Measurements from ENCODE around the gene CD79B.

Gene CD79B

DNA sequence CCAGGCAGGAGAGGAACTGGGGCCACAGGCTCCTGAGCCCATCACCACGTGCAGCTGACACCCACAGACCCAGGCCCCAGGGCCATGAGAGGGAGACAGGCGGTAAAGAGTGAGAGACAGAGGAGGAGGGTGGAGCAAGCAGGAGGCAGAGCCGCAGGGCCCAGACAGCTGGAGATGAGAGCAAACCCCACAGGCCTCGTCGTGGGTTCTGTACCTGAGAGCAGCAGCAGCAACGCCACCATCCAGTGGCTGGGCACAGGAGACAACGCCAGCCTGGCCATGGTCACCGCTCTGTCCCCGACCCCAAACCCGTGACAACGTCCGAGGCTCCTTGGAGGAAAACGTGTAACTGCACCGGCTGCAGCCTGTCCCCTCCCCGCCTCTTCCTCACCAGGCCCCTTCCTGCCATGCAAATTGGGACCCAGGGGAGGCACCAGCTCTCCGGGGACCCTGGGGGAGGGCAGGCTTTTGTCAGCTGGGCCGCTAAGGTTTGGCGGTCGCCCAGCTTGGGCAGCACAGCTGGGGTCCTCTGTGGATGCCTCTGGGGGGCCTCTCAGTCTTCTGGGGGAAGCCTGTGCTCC lies at the start of gene CD79B:
TSS of gene CD79B (minus strand) at position 351 of the 581 bp plus-strand sequence. CDS start at position 281, 70 bp downstream.
- DNase-seq (ENCODE audit: low read depth): no peak

DNA sequence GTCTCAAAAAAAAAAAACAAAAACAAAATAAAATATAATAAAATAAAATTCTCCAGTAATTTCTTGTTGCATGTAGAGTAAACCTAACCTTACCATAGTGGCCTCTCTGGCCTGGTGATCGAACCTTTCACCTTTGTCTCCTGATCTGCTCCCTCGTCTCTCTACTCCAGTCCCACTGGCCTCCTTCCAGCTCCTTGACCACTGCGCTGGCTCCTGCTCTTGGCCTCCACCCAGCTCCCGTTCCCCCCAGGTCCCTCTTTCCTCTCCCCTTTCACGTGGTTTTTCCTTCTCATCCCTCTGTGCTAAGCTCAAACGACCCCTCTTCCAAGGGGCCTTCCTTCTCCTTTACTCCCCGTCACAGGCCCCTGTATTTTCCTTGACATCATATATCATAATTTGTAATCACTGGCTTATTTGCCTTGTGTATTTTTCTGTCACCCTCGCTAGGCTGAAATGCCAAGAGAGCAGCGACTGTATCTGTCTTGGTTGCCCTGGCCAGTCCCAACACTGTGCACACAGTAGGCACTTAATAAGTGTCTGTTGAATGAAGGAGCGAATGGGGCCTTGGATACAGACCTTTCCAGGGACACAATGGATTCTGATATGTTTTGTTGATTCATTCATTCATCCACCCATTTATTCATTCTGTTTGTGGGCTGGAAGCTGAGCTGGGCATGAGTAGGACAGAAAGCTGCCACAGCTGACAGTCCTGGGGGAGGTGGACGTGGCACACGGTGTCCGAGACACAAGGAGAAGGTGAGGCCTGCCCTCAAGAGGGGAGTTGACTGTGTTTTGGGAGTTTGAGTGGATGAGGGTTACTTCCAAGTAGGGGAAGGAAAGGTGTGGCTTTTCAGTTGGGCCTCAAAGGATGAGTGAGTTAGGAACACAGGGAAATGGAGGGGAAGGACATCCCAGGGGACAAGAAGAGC lies 46.4 kb upstream of the CD79B start:
- no peak for DNase-seq (ENCODE audit: low read depth)

DNA sequence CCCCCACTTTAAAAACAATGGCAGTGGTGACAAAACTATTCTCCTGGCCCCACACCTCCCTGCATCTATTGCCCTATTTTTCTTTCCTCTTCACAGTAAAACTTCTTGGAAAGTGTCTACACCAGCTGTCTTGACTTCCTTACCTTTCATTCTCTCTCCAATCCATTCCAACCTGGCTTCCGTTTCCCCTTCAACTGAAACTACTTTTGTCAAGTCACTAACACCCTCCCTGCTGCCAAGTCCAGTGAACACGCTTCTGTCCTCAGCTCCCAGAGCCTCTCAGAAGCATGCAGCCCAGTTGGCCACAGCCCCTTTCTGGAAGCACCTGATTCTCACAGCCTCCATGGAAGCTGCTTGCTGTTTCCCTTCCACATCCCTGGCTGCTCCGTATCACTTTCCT lies 44.6 kb upstream of the CD79B start:
- DNase-seq (ENCODE audit: low read depth): no peak

DNA sequence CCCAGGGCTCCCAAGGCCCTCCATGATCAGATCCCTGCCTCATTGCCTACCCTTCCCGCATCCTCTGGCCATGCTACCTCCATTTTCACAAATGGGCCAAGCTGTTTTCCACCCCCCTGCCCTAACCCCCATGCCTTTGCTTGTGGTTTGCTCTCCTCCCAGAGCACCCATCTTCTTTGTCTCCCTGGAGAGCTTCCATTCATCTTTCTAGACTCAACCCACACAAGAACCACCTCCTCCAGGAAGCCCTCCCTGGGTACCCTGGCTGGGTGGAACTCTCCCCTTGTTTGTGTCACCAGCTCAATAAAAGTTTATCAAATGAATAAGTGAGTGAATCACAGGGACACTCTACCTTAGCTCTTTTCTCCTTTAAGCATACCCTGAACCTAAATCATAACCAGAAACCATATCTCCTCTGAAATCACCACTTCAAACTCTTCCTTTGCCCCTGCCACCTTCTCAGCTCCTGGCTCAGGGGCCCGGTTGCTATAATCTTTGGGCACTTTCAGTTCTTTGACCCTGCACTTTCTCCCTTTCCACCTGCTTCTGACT lies 43.5 kb upstream of the CD79B start:
- DNase-seq (ENCODE audit: low read depth): no peak

DNA sequence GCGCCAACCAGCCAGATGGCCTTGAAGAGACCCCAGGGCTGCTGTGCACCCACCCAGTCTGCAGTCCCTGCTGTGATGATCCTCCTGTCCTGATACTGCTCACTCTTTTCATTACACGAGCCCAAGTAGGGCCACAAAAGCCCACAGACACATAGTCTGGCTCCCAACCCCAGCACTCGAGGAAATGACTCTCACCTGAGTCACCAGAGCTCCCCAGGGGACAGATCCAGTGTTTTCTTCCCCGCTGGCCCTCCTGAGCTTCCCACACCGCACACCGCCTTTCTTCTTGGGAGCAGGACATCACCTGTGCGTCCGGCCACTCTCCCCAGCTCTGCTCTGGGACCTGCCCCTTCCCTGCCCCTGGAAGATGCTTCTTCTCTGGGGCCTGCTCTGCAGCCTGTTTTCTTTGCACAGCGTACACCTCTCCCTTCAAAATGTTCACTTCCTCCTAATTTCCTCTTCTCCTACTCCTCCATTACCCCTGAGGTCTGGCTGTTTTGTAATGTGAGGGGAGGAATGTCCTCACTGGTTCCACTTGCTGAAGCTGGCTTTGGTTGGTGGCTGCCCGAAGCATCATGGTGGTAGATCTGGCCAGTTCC lies 42.6 kb upstream of the CD79B start:
- no peak for DNase-seq (ENCODE audit: low read depth)

DNA sequence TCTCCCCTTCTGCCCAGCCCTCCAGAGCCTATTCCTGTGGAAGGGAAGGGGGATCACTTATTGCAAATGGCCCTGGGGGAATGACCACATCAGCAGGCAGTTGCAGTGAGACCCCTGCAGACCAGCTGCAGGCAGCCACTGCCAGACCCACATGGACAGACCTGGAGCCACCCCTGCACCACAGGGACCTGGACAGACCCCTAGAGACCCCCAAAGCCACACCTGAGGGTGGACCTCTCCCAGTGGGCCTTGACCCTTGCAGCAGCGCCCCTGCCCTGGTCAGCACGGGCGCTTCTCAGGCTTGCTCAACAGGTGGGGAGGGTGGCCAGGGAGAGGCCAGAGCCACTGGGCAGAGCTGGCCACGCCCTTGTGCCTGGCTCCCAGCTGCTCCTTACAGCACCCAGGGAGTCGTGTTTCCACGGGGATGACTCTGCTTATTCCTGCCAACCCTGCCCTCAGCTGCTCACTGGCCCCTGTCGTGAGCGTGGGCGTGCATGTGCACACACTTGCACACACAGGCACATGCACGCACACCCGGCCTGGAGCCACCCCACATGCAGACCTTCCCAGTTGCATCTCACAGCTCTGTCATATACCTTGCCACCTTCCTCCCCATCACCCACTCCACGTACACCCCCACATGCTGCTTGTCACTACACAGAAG lies 41.9 kb upstream of the CD79B start:
- no peak for DNase-seq (ENCODE audit: low read depth)

DNA sequence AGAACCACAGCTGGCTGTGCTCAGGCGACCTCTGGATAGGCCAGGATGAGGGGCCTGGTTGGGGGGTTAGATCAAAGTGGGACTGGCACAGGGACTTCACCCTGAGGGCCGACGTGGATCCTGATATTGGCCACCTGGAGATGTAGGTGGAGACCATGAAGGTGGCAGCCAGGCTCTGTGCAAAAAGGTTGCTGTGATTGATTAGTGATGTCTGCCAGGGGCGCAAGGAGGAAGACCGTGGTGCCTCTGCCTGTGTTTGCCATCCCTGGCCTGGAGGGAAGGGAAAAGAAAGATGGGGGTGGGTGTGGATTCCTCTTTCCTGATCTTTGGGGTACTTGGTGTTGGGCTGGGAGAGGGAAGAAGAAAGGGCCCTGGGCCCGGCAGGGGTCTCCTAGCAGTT lies 41.1 kb upstream of the CD79B start:
- DNase-seq (ENCODE audit: low read depth): no peak

DNA sequence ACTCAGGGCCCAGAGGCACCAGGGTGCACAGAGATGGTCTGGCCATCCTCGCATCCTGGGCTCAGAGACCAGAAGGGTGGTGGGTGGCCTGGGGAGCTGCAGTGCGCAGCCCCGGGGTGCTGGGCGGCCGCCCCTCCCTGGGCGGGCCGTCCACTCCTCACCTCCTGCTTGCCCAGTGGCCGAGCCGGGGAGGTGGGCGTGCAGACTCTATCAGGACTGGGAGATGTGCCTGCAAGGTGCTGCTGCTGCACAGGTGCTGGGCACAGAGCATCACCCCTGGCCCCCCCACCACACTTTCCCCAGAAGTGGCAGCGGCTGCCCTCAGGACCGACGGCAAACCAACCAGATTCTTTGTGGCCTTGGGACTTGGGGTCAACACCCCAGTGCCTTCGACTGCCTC lies 40.7 kb upstream of the CD79B start, which contains the start of gene SCN4A:
TSS of gene SCN4A (minus strand) at position 123 of the 400 bp plus-strand sequence. CDS start at position 46, 77 bp downstream.
- DNase-seq (ENCODE audit: low read depth): no peak

DNA sequence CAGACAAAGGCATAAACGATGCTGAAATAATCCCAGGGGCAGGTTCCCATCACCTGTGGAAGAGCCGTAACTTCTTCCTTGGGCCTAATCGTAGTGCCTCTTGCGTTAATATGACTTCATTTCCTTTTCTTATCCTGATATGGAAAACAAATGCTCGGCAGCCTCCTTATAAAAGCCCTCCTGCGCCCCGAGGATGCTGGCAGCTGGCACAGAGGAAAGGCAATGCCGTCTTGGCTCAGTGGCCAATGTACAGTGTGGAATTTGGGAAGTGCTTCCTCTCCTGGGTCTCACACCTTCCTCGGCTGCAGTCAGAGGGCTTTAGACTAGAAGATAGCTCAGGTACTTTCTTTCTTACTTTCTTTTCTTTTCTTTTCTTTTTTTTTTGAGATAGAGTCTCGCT lies 37.1 kb upstream of the CD79B start:
- no peak for DNase-seq (ENCODE audit: low read depth)

DNA sequence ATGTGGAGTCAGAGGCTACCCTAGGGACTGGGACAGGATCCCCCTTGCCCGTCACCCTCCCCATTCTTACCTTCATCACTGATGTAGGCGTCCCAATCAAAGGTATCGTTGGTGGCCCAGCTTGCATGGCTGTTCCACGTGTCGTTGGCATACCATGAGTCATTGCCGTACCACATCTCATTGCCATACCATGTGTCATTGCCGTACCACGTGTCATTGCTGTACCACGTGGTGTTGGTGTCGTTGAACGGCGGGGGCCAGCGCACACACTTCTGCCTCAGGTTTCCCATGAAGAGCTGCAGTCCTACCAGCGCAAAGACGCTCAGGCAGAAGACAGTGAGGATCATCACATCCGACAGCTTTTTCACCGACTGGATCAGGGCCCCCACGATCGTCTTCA lies 35.8 kb upstream of the CD79B start:
- DNase-seq (ENCODE audit: low read depth): no peak

DNA sequence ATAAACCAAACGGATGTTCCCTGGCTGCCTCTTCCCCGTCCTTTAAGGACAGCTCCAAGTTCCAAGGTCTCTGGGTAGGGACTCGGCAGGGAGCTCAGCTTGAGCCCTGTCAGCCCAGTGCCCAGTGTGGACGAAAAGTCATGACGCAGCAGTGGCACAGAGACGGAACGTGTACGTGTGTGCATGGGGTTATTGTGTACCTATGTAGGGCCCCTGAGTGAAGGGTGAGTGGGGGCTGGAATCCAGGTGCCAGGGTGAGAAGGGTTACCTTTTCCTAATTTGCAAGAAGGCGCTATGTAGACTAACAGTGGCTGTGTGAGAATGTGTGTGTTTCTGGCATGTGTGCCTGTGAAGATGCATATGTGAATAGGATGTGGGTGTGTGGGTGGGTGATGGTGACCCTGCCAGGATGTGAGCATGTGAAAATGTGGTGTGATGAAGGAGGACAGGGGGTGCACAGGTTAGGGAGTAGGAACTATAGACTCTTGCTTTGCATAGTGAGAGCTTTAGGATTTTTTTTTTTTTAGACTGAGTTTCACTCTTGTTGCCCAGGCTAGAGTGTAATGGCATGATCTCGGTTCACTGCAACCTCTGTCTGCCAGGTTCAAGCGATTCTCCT lies 34.6 kb upstream of the CD79B start:
- no peak for DNase-seq (ENCODE audit: low read depth)

DNA sequence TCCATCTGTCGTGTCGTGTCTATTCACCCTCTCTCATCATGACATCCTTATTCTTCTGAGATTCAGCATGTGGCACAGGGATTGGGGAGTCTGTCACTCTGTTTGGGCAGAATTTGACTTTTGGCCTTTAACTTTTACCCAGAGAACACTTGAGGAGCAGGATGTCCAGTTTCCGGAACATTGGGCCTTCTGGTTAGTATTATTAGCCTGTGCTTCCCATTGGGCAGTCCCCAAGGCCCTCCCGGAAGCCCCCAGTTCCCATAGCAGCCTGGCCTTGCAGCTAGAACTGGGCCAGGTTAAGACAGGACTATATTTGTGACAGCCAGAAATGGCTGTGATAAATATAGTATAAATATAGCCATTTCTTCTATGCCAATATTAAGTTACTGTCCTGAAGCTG lies 31.0 kb upstream of the CD79B start:
- DNase-seq (ENCODE audit: low read depth): no peak

DNA sequence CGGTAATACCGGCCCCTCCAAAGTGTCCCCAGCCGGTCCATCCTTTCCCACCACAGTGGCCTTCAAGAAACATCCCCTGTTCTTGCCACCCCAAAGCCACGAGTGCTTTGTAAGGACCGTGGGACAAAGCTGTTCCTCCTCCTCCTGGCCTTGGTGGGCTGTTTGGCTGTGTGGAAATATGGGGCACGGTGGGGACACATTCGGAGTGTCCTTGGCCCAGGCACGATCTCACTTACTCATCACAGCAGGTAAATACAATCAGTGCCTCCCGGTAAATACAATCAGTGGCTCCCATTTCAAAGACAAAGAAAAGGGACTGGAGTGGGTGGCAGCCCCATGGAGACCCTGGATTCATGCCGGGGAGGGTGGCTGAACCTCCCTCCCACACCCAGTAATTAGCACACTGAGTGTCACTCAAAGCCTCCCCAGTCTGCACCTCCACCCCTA lies 30.2 kb upstream of the CD79B start:
- no peak for DNase-seq (ENCODE audit: low read depth)

DNA sequence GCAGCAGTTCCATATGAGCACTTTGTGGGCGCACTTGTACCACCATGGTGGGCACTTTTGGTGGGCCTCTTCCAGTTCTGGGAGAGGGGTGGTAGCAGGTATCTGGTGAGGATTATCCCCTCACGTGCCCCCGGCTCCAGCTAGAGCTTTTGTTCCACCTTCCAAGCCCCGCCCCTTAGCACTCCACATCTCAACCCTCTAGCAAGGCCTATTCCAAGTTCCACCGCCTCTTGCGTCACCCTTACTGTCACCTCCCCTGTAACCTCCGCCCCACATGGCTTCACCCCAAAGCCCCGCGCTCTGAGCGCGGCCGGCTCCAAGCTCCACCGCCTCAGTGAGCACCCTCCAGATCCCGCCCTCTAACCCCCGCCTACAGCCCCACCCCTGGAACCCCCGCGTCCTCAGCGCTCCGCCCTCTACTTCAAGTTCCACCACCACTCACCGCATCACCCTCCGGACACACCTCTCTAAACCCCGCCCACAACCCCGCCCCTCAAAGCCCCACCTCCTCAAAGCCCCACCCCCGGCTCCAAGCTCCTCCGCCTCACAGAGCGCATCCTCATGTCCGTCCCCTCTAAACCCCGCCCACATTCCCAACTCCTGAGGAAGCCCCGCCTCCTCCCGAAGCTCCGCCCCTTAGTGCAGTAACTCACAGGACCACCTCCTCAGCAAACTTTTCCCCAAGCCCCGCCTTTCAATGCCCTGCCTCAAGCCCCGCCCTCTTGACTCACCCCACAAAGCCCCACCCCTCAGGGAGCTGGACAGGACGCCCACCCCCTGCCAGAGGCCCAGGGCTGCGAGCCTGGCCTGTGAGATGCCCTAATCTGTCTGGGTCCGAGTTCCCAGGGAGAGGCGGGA lies 29.5 kb upstream of the CD79B start:
- no peak for DNase-seq (ENCODE audit: low read depth)

DNA sequence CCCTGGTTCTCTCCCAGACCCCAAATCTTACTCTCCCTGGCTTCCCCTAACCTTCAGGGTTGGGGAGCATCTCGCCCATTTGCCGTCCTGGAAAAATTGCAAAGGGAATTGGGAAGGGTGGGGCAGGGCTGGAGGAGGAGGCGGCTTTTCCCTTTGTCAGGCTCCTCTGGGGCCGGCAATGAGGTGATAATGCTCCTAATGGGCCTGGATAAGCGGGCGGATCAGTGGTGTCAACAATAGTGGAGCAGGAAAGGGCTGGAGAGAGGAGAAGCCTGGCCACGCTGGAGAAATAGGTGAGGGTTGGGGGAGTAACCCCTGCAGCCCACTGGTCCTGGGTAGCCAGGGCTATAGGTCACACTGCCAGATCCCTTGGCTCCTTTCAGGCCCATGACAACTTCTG lies 28.3 kb upstream of the CD79B start:
- no peak for DNase-seq (ENCODE audit: low read depth)

DNA sequence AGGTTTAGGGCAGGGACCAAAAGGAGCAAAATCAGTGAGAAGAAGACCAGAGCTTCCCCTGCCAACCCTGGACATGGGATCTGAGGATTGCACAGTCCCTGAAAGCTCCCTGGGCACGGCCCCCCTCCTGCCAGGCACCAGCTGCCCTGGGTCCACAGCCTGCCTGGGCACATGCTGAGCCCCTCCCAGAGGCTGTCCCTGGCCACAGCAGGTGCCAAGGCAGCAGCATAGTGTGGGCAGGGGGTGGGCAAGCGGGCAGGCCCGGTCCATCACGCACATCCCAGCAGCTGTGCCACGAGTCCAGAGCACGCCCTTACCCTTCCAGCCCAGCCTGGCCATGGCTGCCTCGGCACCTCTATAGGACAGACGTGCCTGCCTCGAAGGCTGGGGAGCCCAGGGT lies 27.9 kb upstream of the CD79B start:
- no peak for DNase-seq (ENCODE audit: low read depth)

DNA sequence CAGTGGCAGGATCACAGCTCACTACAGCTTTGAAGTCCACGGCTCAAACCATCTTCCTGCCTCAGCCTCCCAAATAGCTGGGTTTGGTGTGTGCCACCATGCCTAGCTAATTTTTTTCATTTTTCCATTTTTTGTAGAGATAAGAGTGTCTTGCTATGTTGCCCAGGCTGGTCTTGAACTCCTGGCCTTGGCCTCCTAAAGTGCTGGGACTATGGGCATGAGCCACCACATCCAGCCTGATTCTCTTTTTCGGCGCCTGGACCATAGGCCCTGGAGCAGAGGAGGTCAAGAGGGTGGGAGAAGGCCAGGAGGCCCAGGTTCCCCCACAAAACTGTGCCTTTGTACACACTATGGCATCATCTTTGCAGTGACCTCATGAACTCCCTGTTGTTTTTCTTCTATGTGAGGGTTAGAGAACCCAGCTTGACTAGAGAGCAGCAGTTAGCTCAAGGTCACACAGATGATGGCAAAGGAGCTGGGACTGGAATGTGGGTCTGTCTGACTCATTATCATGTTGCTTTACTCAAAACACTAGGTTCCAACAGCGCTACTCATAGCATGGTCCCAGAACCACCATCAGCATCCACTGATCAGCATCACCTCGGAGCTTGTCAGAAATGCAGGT lies 24.3 kb upstream of the CD79B start:
- DNase-seq (ENCODE audit: low read depth): no peak

DNA sequence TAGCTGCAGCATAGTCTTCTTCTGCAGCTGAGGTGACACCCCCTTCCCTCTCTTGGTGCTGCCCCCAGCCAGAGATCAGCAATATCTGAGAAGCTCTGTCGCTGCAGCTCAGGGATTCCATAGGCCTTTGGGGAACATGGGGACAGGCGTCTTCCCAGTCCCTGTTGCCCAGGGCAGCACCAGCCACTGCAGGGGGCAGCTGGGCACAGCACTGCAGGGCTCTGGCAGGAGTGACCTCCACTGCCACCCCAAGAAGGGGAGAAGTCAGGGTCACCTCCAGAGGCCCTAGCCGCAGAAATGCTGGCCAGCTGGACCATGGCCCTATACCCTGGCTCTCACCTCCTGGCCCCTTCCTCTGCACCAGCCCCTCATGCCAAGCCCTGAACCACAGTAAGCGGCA lies 23.7 kb upstream of the CD79B start:
- no peak for DNase-seq (ENCODE audit: low read depth)

DNA sequence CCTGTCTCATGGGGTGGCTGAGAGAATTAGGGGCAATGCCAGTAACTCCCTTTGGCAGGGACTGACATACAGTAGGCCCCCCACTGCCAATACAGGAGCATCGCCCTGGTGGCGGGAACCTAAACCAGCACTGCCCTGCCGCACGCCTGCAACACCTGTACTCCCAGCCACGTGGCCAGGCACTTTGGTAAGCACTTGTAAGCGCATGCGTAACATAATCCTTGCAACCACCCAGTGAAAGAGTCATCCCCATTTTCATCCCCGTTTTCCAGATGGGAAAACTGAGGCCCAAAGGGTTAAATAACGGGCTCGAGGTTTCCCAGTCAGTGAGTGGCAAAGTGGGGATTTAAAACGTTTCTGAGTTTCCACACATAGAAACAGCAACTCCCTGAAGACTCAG lies 23.1 kb upstream of the CD79B start:
- DNase-seq (ENCODE audit: low read depth): no peak

DNA sequence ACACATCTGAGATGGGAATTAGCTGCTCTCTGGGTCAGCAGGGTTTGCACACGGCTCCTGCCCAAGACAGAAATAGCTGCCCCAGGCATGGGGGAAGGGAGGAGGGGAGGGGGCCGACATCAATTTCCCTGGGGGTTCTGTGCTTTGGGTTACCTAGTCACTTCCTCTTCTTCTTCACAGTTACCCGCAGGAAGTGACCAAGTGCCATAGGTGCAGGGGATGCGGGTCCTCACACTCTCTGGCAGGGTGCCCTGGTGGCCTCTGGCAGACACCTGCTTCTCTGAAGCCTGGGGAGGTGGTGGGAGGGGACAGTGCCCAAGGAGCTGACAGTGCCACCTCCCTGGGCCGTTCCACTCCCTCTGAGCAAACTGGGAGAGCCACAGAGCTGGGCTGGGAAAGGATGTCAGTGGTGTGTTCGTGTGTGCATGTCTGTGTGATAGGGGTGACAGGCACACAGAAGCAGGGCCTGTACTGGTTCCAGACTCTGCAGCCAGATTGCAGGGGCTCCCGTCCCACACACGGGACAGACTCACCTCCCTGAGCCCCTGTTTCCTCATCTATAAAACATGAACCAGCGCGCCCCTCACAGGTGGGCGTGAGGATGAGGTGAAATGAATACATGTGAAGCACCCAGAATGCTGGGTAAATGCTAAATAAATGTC lies 22.4 kb upstream of the CD79B start:
- no peak for DNase-seq (ENCODE audit: low read depth)
